ENCODE measurements around the gene KIF15.

DNA sequence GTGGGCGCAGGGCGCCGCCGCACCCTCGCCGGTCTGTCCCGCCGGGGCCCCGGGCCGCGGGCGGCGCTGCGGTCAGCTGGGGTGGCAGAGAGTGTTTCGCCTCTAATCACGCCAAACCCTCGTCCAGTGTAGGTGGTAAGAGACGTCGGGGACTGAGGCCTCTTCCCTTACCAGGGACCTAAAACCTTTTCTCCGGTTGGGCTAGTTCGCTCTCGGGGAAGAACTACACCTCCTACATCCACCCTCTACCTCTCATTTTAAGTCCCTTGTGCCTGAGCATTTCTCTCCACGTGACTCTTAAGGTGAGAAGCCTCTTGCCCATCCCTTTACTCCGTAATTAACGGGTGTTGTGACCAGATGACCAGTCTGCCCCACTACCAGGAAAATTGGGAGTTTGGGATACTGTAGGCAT is 100.6 kb downstream of the KIF15 start:
- TF ChIP-seq, protein P1, sequence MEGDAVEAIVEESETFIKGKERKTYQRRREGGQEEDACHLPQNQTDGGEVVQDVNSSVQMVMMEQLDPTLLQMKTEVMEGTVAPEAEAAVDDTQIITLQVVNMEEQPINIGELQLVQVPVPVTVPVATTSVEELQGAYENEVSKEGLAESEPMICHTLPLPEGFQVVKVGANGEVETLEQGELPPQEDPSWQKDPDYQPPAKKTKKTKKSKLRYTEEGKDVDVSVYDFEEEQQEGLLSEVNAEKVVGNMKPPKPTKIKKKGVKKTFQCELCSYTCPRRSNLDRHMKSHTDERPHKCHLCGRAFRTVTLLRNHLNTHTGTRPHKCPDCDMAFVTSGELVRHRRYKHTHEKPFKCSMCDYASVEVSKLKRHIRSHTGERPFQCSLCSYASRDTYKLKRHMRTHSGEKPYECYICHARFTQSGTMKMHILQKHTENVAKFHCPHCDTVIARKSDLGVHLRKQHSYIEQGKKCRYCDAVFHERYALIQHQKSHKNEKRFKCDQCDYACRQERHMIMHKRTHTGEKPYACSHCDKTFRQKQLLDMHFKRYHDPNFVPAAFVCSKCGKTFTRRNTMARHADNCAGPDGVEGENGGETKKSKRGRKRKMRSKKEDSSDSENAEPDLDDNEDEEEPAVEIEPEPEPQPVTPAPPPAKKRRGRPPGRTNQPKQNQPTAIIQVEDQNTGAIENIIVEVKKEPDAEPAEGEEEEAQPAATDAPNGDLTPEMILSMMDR (IDR thresholded peaks at IDR 0.05; ENCODE audit: borderline replicate concordance, extremely low read depth, low read length, poor library complexity, severe bottlenecking): no peak
- TF ChIP-seq EZH2 (IDR thresholded peaks at IDR 0.05; ENCODE audit: borderline replicate concordance, low read depth, low read length, severe bottlenecking): no peak

Data from DND-41 (cell line).